Cardiac muscle cell (in vitro differentiated cells and primary cell): Measurements from ENCODE around the gene UCP2. TPM values are rescaled to one million over a fixed set of nuclear protein-coding genes. Genes with fewer than 3 reads are reported as not detected.

Source experiments
- DNase-seq, 2 donors: peaks; one replicate each; pipeline versions ENCODE4 v3.0.0 to v3.0.0-alpha.2; 2010 to 2017; ENCODE audit warnings: low read depth in 1 of 2, low spot score in 1 of 2
- H3K27ac ChIP-seq: fragments of 200-600 bp; sonication (generic); 2 replicates; pipeline ENCODE4 v1.5.1; 2016
- H3K27me3 ChIP-seq: fragments of 200-600 bp; sonication (generic); 2 replicates; pipeline ENCODE4 v1.6.0; 2016; ENCODE audit warnings: control low read depth
- H3K36me3 ChIP-seq: fragments of 200-600 bp; sonication (generic); 2 replicates; pipeline ENCODE4 v1.5.1; 2016; ENCODE audit warnings: control low read depth
- H3K4me1 ChIP-seq: fragments of 200-600 bp; sonication (generic); 2 replicates; pipeline ENCODE4 v1.8.1; 2017; ENCODE audit warnings: low read depth, mild to moderate bottlenecking, mixed run types
- H3K4me3 ChIP-seq: fragments of 200-600 bp; sonication (generic); 2 replicates; pipeline ENCODE4 v1.5.1; 2016; ENCODE audit warnings: mild to moderate bottlenecking
- H3K9me3 ChIP-seq: fragments of 200-600 bp; sonication (generic); 2 replicates; pipeline ENCODE4 v1.5.1; 2017; ENCODE audit warnings: low read depth, mild to moderate bottlenecking, control low read depth
- CTCF ChIP-seq: IDR thresholded peaks from 2 replicates; pipeline ENCODE4 v1.5.1; 2012; ENCODE audit warnings: low read depth, mild to moderate bottlenecking, low read length
- polyA plus RNA-seq: library from polyadenylated mRNA; unstranded; fragments of >200 nt; fragmentation: Nextera tagmentation; extraction: Ambion mirVana; gene quantifications from 2 replicates; pipeline ENCODE4 v1.2.1, GENCODE V29; 2016
- total RNA-seq: library from RNA; depleted of rRNA; stranded (reverse); fragments of >200 nt; gene quantifications from 2 replicates; pipeline ENCODE4 v1.2.3, GENCODE V29; 2016

The UCP2 gene
- total and polyA plus RNA-seq, 2 experiments from 2014 or later, result 25.9 to 34.8 TPM

- Histone ChIP-seq H3K36me3 (no peaks in the 10 kb centered on the region), H3K4me1 (no peaks in the 10 kb centered on the region), H3K27me3 (peaks cover 4% of the 10 kb centered on the region), H3K4me3 (no peak within 1 kb of the TSS), H3K9me3 (no peaks in the 10 kb centered on the region), H3K27ac (no peak within 1 kb of the TSS)
- TF ChIP-seq CTCF, result no peak
- peak; percentile 58 to 74 for DNase-seq
Measured at GRCh38 chr11:73950869-73951710, 31.6 kb downstream of the UCP2 start, which contains the start of gene DNAJB13. TSS of gene DNAJB13 (plus strand) at chr11:73951026. CDS start at chr11:73951070, 44 bp downstream.

DNA sequence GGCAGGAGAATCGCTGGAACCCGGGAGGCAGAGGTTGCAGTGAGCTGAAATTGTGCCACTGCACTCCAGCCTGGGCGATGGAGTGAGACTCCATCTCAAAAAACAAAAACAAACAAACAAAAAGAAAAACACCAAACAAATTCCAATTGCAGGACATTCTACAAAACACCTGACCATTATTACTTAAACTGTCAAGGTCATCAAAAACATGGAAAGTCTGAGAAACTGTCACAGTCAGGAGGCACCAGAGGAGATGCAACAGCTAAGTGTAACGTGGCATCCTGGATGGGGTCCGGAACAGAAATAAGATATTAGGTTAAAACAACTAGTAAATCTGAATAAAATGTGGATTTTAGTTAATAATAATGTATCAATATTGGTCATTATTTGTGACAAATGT is 32.7 kb downstream of the UCP2 start:
- no peak for DNase-seq
- no peak overlapping the region for H3K4me3 ChIP-seq

GRCh38 chr11:73949246-73949645 is 33.4 kb downstream of the UCP2 start:
- TF ChIP-seq CTCF, result no peak
- Histone ChIP-seq H3K9me3 (no peaks in the 10 kb centered on the region), H3K27ac (no peak overlapping the region), H3K36me3 (no peaks in the 10 kb centered on the region), H3K27me3 (no peaks in the 10 kb centered on the region), H3K4me3 (no peak overlapping the region), H3K4me1 (no peaks in the 10 kb centered on the region)
- DNase-seq, result no peak

More for the DNA sequence above, 32.7 kb downstream of the UCP2 start:
- H3K36me3 ChIP-seq, result no peaks in the 10 kb centered on the region
- no peaks in the 10 kb centered on the region for H3K27me3 ChIP-seq
- H3K4me1 ChIP-seq, result no peaks in the 10 kb centered on the region
- no peak overlapping the region for H3K27ac ChIP-seq
- no peaks in the 10 kb centered on the region for H3K9me3 ChIP-seq
- no peak for TF ChIP-seq CTCF

- TF ChIP-seq CTCF, result no peak
- Histone ChIP-seq H3K27ac (no peak overlapping the region), H3K4me3 (no peak overlapping the region), H3K9me3 (no peaks in the 10 kb centered on the region), H3K27me3 (no peaks in the 10 kb centered on the region), H3K4me1 (no peaks in the 10 kb centered on the region), H3K36me3 (no peaks in the 10 kb centered on the region)
- DNase-seq, result no peak
Measured at GRCh38 chr11:73946798-73947458, 35.7 kb downstream of the UCP2 start.

DNA sequence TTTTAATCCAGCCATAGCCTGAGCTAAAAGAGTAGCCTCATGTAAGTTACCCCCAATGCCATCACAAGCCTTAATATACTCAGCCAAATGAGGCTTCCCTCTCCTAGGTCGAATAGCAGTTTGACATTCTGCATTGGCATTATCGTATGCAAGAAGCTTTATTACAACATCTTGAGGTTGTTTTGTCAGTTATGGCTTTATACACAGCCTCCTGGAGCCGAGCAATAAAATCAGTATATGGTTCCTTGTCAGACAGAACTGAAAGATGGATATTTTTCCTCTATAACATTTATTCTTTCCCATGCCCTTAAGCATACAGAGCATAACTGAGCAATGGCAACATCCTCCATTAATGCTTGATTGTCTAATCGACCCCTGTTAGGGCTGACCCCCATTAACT is 37.2 kb downstream of the UCP2 start:
- H3K9me3 ChIP-seq, result no peaks in the 10 kb centered on the region
- DNase-seq, result no peak
- H3K36me3 ChIP-seq, result no peaks in the 10 kb centered on the region
- no peaks in the 10 kb centered on the region for H3K4me1 ChIP-seq
- no peak overlapping the region for H3K4me3 ChIP-seq
- no peaks in the 10 kb centered on the region for H3K27me3 ChIP-seq
- TF ChIP-seq CTCF, result no peak
- H3K27ac ChIP-seq, result no peak overlapping the region
